ENCODE data around the gene MUC13.

Gene MUC13

GRCh38 chr3:124896824-124897526, 37.6 kb downstream of the MUC13 start:
- DNase-seq (ENCODE audit: low spot score): no peak

- no peak for DNase-seq (ENCODE audit: low spot score)
Measured at GRCh38 chr3:124895756-124896155, 38.8 kb downstream of the MUC13 start.

- no peak for DNase-seq (ENCODE audit: low spot score)
Measured at GRCh38 chr3:124893526-124893925, 41.0 kb downstream of the MUC13 start.

- DNase-seq (ENCODE audit: low spot score): no peak
Measured at GRCh38 chr3:124890573-124891190, 43.9 kb downstream of the MUC13 start.

GRCh38 chr3:124888482-124889441, 45.8 kb downstream of the MUC13 start:
- no peak for DNase-seq (ENCODE audit: low spot score)

GRCh38 chr3:124887932-124888298, 46.6 kb downstream of the MUC13 start:
- DNase-seq (ENCODE audit: low spot score): no peak

- no peak for DNase-seq (ENCODE audit: low spot score)
Measured at GRCh38 chr3:124887177-124887931, 47.2 kb downstream of the MUC13 start, which contains the start of gene ITGB5. ITGB5 (minus strand) TSS chr3:124887365; CDS start chr3:124887000, 365 bp downstream.

GRCh38 chr3:124886168-124887056, 48.1 kb downstream of the MUC13 start:
- DNase-seq (ENCODE audit: low spot score): no peak

- DNase-seq (ENCODE audit: low spot score): no peak
Measured at GRCh38 chr3:124885466-124886167, 48.9 kb downstream of the MUC13 start.

- no peak for DNase-seq (ENCODE audit: low spot score)
Measured at GRCh38 chr3:124884474-124885101, 50.0 kb downstream of the MUC13 start.

- no peak for DNase-seq (ENCODE audit: low spot score)
Measured at GRCh38 chr3:124883766-124884473, 50.6 kb downstream of the MUC13 start.

- DNase-seq (ENCODE audit: low spot score): no peak
Measured at GRCh38 chr3:124882816-124883747, 51.5 kb downstream of the MUC13 start.

GRCh38 chr3:124881976-124882697, 52.4 kb downstream of the MUC13 start:
- no peak for DNase-seq (ENCODE audit: low spot score)

- no peak for DNase-seq (ENCODE audit: low spot score)
Measured at GRCh38 chr3:124879337-124879680, 55.2 kb downstream of the MUC13 start.

- DNase-seq (ENCODE audit: low spot score): peak; percentile 98
Measured at GRCh38 chr3:124878561-124879336, 55.8 kb downstream of the MUC13 start.

- no peak for DNase-seq (ENCODE audit: low spot score)
Measured at GRCh38 chr3:124877674-124878073, 56.9 kb downstream of the MUC13 start.

Data from kidney capillary endothelial cell (primary cell).